Measurements from ENCODE around the gene MYO1F. TPM values are rescaled to one million over a fixed set of nuclear protein-coding genes. Genes with fewer than 3 reads are reported as not detected.
"Not testable (repeated sequence)": the region's sequence is repeated elsewhere in the genome, so short reads cannot be mapped to it uniquely, and the experiment has no call there.

MYO1F gene
- total RNA-seq, 2 experiments from 2014 or later, result 48.7 to 50.1 TPM

DNA sequence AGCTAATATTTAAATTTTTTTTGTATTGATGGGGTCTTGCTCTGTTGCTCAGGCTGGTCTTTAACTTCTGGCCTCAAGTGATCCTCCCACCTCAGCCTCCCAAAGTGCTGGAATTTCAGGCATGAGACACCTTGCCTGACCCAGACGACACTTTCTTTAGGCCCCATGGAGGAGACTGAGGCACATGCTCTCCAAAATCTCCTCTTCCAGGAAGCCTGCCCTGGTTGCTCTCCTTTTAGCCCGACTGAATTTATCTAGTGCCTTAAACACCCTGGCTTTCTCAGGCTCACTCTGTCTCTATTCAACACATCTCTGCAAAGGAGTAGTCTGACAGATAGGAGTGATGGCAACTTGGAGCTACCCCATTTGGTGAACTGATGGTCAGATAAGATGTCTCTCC, 18.9 kb downstream of the MYO1F start:
- Mint-ChIP-seq H3K27me3 (no peaks in the 10 kb centered on the region), H3K27ac (peak overlapping the region; percentile 36), H3K9me3 (no peaks in the 10 kb centered on the region), H3K4me1 (ENCODE audit: low read depth) (peaks cover 28% of the 10 kb centered on the region), H3K4me3 (no peak overlapping the region), H3K36me3 (peaks cover 7% of the 10 kb centered on the region)
- POLR2A ChIA-PET, result interaction anchor here (1.3 kb wide), 1 partner anchor 11 kb away, joined by 4 read pairs; no protein-coding TSS in a partner anchor
- no peak for DNase-seq
- intact Hi-C loops (cut with micrococcal nuclease), result no loop called here
- CTCF ChIA-PET, result interaction anchor here (0.6 to 5.9 kb wide), 3 partner anchors 20 to 71 kb away, joined by 3 to 61 read pairs (median 4); partner anchors contain the start of gene MYO1F

- POLR2A ChIA-PET, result interaction anchor here (1.3 kb wide), 1 partner anchor 11 kb away, joined by 4 read pairs; no protein-coding TSS in a partner anchor
- peaks cover 26% of the 10 kb centered on the region for H3K4me1 Mint-ChIP-seq (ENCODE audit: low read depth)
- CTCF ChIA-PET, result interaction anchor here (0.6 to 5.9 kb wide), 3 partner anchors 21 to 71 kb away, joined by 3 to 61 read pairs (median 4); partner anchors contain the start of gene MYO1F
- H3K4me3 Mint-ChIP-seq, result no peak overlapping the region
- H3K27ac Mint-ChIP-seq, result peak overlapping the region; percentile 79
- intact Hi-C loops (cut with micrococcal nuclease), result no loop called here
- H3K27me3 Mint-ChIP-seq, result no peaks in the 10 kb centered on the region
- DNase-seq, result no peak
- H3K36me3 Mint-ChIP-seq, result peaks cover 12% of the 10 kb centered on the region
- H3K9me3 Mint-ChIP-seq, result no peaks in the 10 kb centered on the region
Measured at GRCh38 chr19:8557642-8558238, 19.5 kb downstream of the MYO1F start.

- H3K27me3 Mint-ChIP-seq; DNase-seq; H3K9me3 Mint-ChIP-seq; intact Hi-C loops (cut with micrococcal nuclease); POLR2A ChIA-PET; H3K4me3 Mint-ChIP-seq; H3K27ac Mint-ChIP-seq: not testable (repeated sequence)
- peaks cover 15% of the 10 kb centered on the region for H3K4me1 Mint-ChIP-seq (ENCODE audit: low read depth)
- H3K36me3 Mint-ChIP-seq, result peaks cover 21% of the 10 kb centered on the region
- CTCF ChIA-PET, result interaction anchor here (2.5 kb wide), 1 partner anchor 25 kb away, joined by 11 read pairs; no protein-coding TSS in a partner anchor
Measured at GRCh38 chr19:8553729-8554128, 23.5 kb downstream of the MYO1F start.

- ChIA-PET CTCF (interaction anchor here (2.5 kb wide), 1 partner anchor 26 kb away, joined by 11 read pairs; no protein-coding TSS in a partner anchor), POLR2A (no interaction called here)
- H3K9me3 Mint-ChIP-seq, result no peaks in the 10 kb centered on the region
- H3K27ac Mint-ChIP-seq, result no peak overlapping the region
- peaks cover 5% of the 10 kb centered on the region for H3K4me1 Mint-ChIP-seq (ENCODE audit: low read depth)
- intact Hi-C loops (cut with micrococcal nuclease), result no loop called here
- peaks cover 23% of the 10 kb centered on the region for H3K36me3 Mint-ChIP-seq
- DNase-seq, result no peak
- no peak overlapping the region for H3K4me3 Mint-ChIP-seq
- H3K27me3 Mint-ChIP-seq, result no peaks in the 10 kb centered on the region
Measured at GRCh38 chr19:8552810-8553209, 24.4 kb downstream of the MYO1F start.

DNA sequence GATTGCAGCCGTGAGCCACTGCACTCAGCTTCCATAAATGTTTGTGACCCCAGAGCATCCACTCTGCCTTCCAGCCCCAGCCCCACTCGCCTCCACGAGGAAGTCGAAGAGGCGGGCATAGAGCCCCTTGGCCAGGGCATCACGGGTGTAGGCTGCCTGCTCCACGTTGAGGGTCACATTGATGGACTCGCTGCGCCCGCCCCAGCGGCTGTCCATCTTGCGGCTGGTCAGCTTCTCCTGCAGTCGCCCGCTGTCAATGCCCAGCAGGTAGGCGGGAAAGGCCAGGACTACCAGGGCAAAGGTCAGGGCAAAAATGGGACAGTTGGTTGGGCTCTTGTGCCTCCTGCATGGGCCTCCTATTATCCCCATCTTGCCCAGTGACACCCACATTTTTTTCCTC, 27.2 kb downstream of the MYO1F start:
- peak overlapping the region; percentile 5 for H3K27ac Mint-ChIP-seq
- intact Hi-C loops (cut with micrococcal nuclease), result no loop called here
- H3K4me3 Mint-ChIP-seq, result no peak overlapping the region
- peaks cover 25% of the 10 kb centered on the region for H3K36me3 Mint-ChIP-seq
- no peaks in the 10 kb centered on the region for H3K9me3 Mint-ChIP-seq
- ChIA-PET CTCF (interaction anchor here (0.6 to 1.6 kb wide), 3 partner anchors 29 to 98 kb away, joined by 3 to 9 read pairs (median 5); no protein-coding TSS in a partner anchor), POLR2A (no interaction called here)
- H3K27me3 Mint-ChIP-seq, result no peaks in the 10 kb centered on the region
- no peak for DNase-seq
- no peaks in the 10 kb centered on the region for H3K4me1 Mint-ChIP-seq (ENCODE audit: low read depth)

DNA sequence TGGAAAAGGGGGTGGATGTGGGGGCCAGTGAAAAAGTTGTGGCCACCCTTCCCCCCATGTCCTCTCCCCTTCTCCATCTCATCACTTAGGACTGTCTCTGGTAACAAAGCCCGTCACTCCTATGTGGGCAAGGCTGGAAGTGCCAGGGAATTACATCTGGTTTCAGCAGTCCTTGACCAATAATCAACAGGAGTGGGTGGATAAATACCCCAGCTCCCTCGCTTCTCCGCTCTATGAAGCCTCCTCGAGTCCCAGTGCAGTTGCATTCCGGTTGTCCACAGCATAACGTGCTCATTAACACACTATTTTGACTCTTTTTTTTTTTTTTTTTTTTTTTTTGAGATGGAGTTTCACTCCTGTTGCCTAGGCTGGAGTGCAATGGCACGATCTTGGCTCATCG, 31.5 kb downstream of the MYO1F start:
- no peaks in the 10 kb centered on the region for H3K4me1 Mint-ChIP-seq (ENCODE audit: low read depth)
- H3K27me3 Mint-ChIP-seq, result no peaks in the 10 kb centered on the region
- H3K36me3 Mint-ChIP-seq, result peaks cover 8% of the 10 kb centered on the region
- DNase-seq, result no peak
- CTCF ChIA-PET, result interaction anchor here (1.5 to 2.0 kb wide), 2 partner anchors 31 to 35 kb away, joined by 6 to 7 read pairs; partner anchors contain the start of gene MYO1F
- no peaks in the 10 kb centered on the region for H3K9me3 Mint-ChIP-seq
- H3K4me3 Mint-ChIP-seq, result no peak overlapping the region
- H3K27ac Mint-ChIP-seq, result no peak overlapping the region
- POLR2A ChIA-PET, result no interaction called here
- intact Hi-C loops (cut with micrococcal nuclease), result no loop called here

DNA sequence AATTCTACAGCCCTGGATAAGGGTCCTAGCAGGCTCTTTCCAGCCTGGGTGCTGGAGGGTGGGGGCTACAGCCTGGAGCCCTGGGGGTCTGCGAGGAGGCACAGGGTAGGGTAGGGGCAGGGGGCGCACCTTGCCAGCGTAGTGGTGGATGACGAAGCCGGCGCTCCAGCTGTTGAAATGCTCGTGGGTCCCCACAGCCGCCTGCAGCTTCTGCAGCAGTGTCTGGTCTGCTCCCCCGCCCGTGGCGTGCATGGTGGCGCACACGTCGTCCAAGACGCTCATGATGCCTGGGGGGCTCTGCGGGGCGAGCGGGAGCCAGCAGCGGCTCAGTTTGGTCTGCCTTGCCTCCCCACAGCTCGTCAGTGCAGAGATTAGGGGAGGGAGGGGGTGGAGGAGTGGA, 33.1 kb downstream of the MYO1F start:
- H3K27me3 Mint-ChIP-seq, result no peaks in the 10 kb centered on the region
- no peaks in the 10 kb centered on the region for H3K9me3 Mint-ChIP-seq
- H3K27ac Mint-ChIP-seq, result no peak overlapping the region
- CTCF ChIA-PET, result no interaction called here
- H3K36me3 Mint-ChIP-seq, result peaks cover 11% of the 10 kb centered on the region
- POLR2A ChIA-PET, result no interaction called here
- intact Hi-C loops (cut with micrococcal nuclease), result no loop called here
- no peak overlapping the region for H3K4me3 Mint-ChIP-seq
- no peak for DNase-seq
- no peaks in the 10 kb centered on the region for H3K4me1 Mint-ChIP-seq (ENCODE audit: low read depth)

DNA sequence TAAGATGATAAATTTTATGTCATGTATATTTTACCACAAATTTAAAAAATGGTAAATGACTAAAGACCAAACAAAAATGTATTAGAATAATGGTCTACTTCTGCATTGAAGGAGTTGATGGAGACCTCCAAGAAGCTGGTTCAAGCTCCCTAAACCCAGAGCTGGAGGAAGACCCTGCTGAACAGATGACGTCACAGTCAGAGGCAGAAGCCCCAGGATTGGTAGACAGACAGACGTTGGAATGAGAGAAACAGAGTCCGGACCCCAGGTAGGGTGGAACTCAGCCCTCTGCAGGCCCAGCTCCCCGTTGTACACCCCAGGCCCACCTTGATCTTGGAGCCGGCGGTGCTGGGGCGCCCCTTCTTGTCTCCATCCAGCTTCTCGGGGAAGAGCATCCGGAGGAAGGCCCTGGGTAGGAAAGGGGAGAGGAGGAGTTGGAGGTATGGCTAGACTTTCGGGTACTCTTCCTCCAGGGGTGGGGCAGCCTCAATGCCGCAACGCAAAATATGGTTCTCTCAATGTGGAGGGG, 37.6 kb downstream of the MYO1F start:
- Mint-ChIP-seq H3K27ac (no peak overlapping the region), H3K27me3 (no peaks in the 10 kb centered on the region), H3K36me3 (peaks cover 7% of the 10 kb centered on the region), H3K4me3 (no peak overlapping the region), H3K9me3 (no peaks in the 10 kb centered on the region), H3K4me1 (ENCODE audit: low read depth) (no peaks in the 10 kb centered on the region)
- no peak for DNase-seq
- ChIA-PET CTCF (interaction anchor here (0.7 to 1.0 kb wide), 2 partner anchors 39 to 41 kb away, joined by 3 read pairs; no protein-coding TSS in a partner anchor), POLR2A (interaction anchor here (0.7 kb wide), 1 partner anchor 23 kb away, joined by 3 read pairs; no protein-coding TSS in a partner anchor)
- intact Hi-C loops (cut with micrococcal nuclease), result no loop called here

- no peak for DNase-seq
- H3K4me1 Mint-ChIP-seq (ENCODE audit: low read depth), result no peaks in the 10 kb centered on the region
- no peak overlapping the region for H3K27ac Mint-ChIP-seq
- POLR2A ChIA-PET, result no interaction called here
- CTCF ChIA-PET, result no interaction called here
- H3K4me3 Mint-ChIP-seq, result no peak overlapping the region
- H3K36me3 Mint-ChIP-seq, result peaks cover 6% of the 10 kb centered on the region
- H3K27me3 Mint-ChIP-seq, result no peaks in the 10 kb centered on the region
- intact Hi-C loops (cut with micrococcal nuclease), result no loop called here
- H3K9me3 Mint-ChIP-seq, result no peaks in the 10 kb centered on the region
Measured at GRCh38 chr19:8537099-8537498, 40.1 kb downstream of the MYO1F start.

- no peak overlapping the region for H3K27ac Mint-ChIP-seq
- no peak for DNase-seq
- no peaks in the 10 kb centered on the region for H3K27me3 Mint-ChIP-seq
- CTCF ChIA-PET, result no interaction called here
- peaks cover 6% of the 10 kb centered on the region for H3K36me3 Mint-ChIP-seq
- POLR2A ChIA-PET, result no interaction called here
- H3K4me1 Mint-ChIP-seq (ENCODE audit: low read depth), result no peaks in the 10 kb centered on the region
- no peak overlapping the region for H3K4me3 Mint-ChIP-seq
- intact Hi-C loops (cut with micrococcal nuclease), result no loop called here
- no peaks in the 10 kb centered on the region for H3K9me3 Mint-ChIP-seq
Measured at GRCh38 chr19:8536282-8536681, 41.0 kb downstream of the MYO1F start.

GRCh38 chr19:8532225-8532624, 45.0 kb downstream of the MYO1F start:
- H3K27ac Mint-ChIP-seq, result no peak overlapping the region
- H3K4me3 Mint-ChIP-seq, result no peak overlapping the region
- no peak for DNase-seq
- H3K4me1 Mint-ChIP-seq (ENCODE audit: low read depth), result peaks cover 10% of the 10 kb centered on the region
- intact Hi-C loops (cut with micrococcal nuclease), result no loop called here
- ChIA-PET CTCF (no interaction called here), POLR2A (no interaction called here)
- no peaks in the 10 kb centered on the region for H3K27me3 Mint-ChIP-seq
- no peaks in the 10 kb centered on the region for H3K9me3 Mint-ChIP-seq
- peaks cover 22% of the 10 kb centered on the region for H3K36me3 Mint-ChIP-seq

GRCh38 chr19:8531470-8531869, 45.8 kb downstream of the MYO1F start:
- intact Hi-C loops (cut with micrococcal nuclease), result no loop called here
- no peak for DNase-seq
- H3K27me3 Mint-ChIP-seq, result no peaks in the 10 kb centered on the region
- peaks cover 10% of the 10 kb centered on the region for H3K4me1 Mint-ChIP-seq (ENCODE audit: low read depth)
- no peak overlapping the region for H3K4me3 Mint-ChIP-seq
- H3K36me3 Mint-ChIP-seq, result peaks cover 27% of the 10 kb centered on the region
- no peak overlapping the region for H3K27ac Mint-ChIP-seq
- POLR2A ChIA-PET, result interaction anchor here (0.7 to 1.7 kb wide), 4 partner anchors 11 to 159 kb away, joined by 3 to 4 read pairs (median 3); partner anchors contain the start of gene ZNF414
- H3K9me3 Mint-ChIP-seq, result no peaks in the 10 kb centered on the region
- CTCF ChIA-PET, result interaction anchor here (0.7 kb wide), 1 partner anchor 264 kb away, joined by 3 read pairs; no protein-coding TSS in a partner anchor

All from activated CD4-positive, alpha-beta memory T cell treated with anti-CD3 and anti-CD28 coated beads for 36 hours (primary cell).